C4-2B (cell line): ENCODE data around the gene CLDN17.

Experiments used
- ZFX ChIP-seq: fragments of 450-650 bp; IDR thresholded peaks from 2 replicates; pipeline ENCODE4 v1.6.1; 2017
- TF ChIP-seq, protein P1 (sequence below): fragments of 450-650 bp; conservative IDR thresholded peaks from 2 replicates; pipeline ENCODE4 v1.5.1; 2017; ENCODE audit warnings: mild to moderate bottlenecking

DNA sequence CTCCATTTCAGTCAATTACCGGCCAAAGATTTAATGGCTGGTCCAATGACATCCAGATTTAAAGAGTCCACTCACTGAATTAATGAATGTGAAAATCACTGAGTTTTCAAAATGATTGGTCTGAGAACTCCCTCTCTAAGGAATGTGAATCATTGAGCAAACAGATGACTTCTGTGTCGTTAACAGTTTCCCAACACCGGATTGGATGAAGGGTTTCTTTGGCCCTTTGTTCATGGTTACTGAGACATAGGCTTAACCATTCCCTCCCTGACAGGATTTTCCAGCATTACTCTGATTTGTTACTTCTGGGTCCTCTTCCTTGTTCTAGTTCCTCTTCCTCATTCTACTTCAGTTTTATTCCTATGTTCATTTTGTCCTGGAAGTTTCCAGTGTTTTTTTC lies 1.5 kb upstream of the CLDN17 start:
- TF ChIP-seq, protein P1, sequence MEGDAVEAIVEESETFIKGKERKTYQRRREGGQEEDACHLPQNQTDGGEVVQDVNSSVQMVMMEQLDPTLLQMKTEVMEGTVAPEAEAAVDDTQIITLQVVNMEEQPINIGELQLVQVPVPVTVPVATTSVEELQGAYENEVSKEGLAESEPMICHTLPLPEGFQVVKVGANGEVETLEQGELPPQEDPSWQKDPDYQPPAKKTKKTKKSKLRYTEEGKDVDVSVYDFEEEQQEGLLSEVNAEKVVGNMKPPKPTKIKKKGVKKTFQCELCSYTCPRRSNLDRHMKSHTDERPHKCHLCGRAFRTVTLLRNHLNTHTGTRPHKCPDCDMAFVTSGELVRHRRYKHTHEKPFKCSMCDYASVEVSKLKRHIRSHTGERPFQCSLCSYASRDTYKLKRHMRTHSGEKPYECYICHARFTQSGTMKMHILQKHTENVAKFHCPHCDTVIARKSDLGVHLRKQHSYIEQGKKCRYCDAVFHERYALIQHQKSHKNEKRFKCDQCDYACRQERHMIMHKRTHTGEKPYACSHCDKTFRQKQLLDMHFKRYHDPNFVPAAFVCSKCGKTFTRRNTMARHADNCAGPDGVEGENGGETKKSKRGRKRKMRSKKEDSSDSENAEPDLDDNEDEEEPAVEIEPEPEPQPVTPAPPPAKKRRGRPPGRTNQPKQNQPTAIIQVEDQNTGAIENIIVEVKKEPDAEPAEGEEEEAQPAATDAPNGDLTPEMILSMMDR: no peak
- TF ChIP-seq ZFX: no peak
